Measurements from ENCODE around the gene PLCXD3.
"Not testable (repeated sequence)": the region's sequence is repeated elsewhere in the genome, so short reads cannot be mapped to it uniquely, and the experiment has no call there.

DNA sequence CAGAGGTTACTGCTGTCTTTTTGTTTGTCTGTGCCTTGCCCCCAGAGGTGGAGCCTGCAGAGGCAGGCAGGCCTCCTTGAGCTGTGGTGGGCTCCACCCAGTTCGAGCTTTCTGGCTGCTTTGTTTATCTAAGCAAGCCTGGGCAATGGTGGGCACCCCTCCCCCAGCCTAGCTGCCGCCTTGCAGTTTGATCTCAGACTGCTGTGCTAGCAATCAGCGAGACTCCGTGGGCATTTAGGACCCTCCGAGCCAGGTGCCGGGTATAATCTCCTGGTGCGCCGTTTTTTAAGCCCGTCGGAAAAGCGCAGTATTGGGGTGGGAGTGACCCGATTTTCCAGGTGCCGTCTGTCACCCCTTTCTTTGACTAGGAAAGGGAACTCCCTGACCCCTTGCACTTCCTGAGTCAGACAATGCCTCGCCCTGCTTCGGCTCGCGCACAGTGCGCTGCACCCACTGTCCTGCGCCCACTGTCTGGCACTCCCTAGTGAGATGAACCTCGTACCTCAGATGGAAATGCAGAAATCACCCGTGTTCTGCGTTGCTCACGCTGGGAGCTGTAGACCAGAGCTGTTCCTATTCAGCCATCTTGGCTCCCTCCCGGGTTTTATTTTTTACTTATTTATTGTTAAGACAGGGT is 16.8 kb downstream of the PLCXD3 start:
- TF ChIP-seq, protein P1, sequence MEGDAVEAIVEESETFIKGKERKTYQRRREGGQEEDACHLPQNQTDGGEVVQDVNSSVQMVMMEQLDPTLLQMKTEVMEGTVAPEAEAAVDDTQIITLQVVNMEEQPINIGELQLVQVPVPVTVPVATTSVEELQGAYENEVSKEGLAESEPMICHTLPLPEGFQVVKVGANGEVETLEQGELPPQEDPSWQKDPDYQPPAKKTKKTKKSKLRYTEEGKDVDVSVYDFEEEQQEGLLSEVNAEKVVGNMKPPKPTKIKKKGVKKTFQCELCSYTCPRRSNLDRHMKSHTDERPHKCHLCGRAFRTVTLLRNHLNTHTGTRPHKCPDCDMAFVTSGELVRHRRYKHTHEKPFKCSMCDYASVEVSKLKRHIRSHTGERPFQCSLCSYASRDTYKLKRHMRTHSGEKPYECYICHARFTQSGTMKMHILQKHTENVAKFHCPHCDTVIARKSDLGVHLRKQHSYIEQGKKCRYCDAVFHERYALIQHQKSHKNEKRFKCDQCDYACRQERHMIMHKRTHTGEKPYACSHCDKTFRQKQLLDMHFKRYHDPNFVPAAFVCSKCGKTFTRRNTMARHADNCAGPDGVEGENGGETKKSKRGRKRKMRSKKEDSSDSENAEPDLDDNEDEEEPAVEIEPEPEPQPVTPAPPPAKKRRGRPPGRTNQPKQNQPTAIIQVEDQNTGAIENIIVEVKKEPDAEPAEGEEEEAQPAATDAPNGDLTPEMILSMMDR (conservative IDR thresholded peaks at IDR 0.05): not testable (repeated sequence)
- not testable (repeated sequence) for TF ChIP-seq EZH2 (IDR thresholded peaks at IDR 0.05; ENCODE audit: low read depth)

Data from PC-9 (cell line).